ENCODE data around the gene MYADM. TPM values are rescaled to one million over a fixed set of nuclear protein-coding genes. Genes with fewer than 3 reads are reported as not detected.
A peak's percentile ranks its signal among the peaks of the same experiment; 100 is the strongest.

The MYADM gene
- polyA plus RNA-seq, 1 donor from 2014 or later, result 2.5 TPM

GRCh38 chr19:53878776-53879139 lies 11.1 kb downstream of the MYADM start:
- no peaks in the 10 kb centered on the region for H4K20me1 ChIP-seq (ENCODE audit: insufficient read depth)
- H3K9me3 ChIP-seq (ENCODE audit: low read length), result no peaks in the 10 kb centered on the region
- H2AFZ ChIP-seq (ENCODE audit: low read depth, low read length), result peak overlapping the region; percentile 72
- no peaks in the 10 kb centered on the region for H3K27me3 ChIP-seq (ENCODE audit: insufficient read depth, low read depth, low read length)
- H3K9ac ChIP-seq (ENCODE audit: low read length), result peak overlapping the region; percentile 66
- peak overlapping the region; percentile 74 for H3K4me3 ChIP-seq (ENCODE audit: low read length)
- TF ChIP-seq CTCF (IDR thresholded peaks at IDR 0.05; ENCODE audit: poor library complexity, severe bottlenecking) (no peak), TAF1 (IDR thresholded peaks at IDR 0.05; ENCODE audit: low read depth) (no peak), POLR2AphosphoS5 (IDR thresholded peaks at IDR 0.05) (no peak), SMC3 (conservative IDR thresholded peaks at IDR 0.05; ENCODE audit: poor library complexity) (no peak), EZH2 (IDR thresholded peaks at IDR 0.05; ENCODE audit: borderline replicate concordance, insufficient read depth, low read length, poor library complexity, severe bottlenecking) (no peak), EP300 (conservative IDR thresholded peaks at IDR 0.05; ENCODE audit: poor library complexity, severe bottlenecking) (no peak), MXI1 (conservative IDR thresholded peaks at IDR 0.05; ENCODE audit: poor library complexity, severe bottlenecking) (no peak), RAD21 (conservative IDR thresholded peaks at IDR 0.05) (no peak), REST (IDR thresholded peaks at IDR 0.05; ENCODE audit: borderline replicate concordance) (no peak)
- no peaks in the 10 kb centered on the region for H3K9me2 ChIP-seq (ENCODE audit: insufficient read depth, low read length)
- H3K79me2 ChIP-seq (replicated peaks; ENCODE audit: insufficient read depth, low read length), result no peaks in the 10 kb centered on the region
- no peaks in the 10 kb centered on the region for H3K36me3 ChIP-seq (ENCODE audit: insufficient read depth, low read length)
- peak overlapping the region; percentile 94 for H3K4me2 ChIP-seq (ENCODE audit: low read length)
- H3K27ac ChIP-seq (ENCODE audit: low read length), result peak overlapping the region; percentile 30
- H3F3A ChIP-seq (ENCODE audit: insufficient read depth, low read length, poor library complexity, severe bottlenecking), result no peaks in the 10 kb centered on the region

- peak overlapping the region; percentile 74 for H2AFZ ChIP-seq (ENCODE audit: low read depth, low read length)
- peak overlapping the region; percentile 66 for H3K9ac ChIP-seq (ENCODE audit: low read length)
- H3K36me3 ChIP-seq (ENCODE audit: insufficient read depth, low read length), result no peaks in the 10 kb centered on the region
- H4K20me1 ChIP-seq (ENCODE audit: insufficient read depth), result no peaks in the 10 kb centered on the region
- no peaks in the 10 kb centered on the region for H3K9me2 ChIP-seq (ENCODE audit: insufficient read depth, low read length)
- H3K27me3 ChIP-seq (ENCODE audit: insufficient read depth, low read depth, low read length), result no peaks in the 10 kb centered on the region
- peak overlapping the region; percentile 94 for H3K4me2 ChIP-seq (ENCODE audit: low read length)
- H3K27ac ChIP-seq (ENCODE audit: low read length), result peak overlapping the region; percentile 67
- peak overlapping the region; percentile 74 for H3K4me3 ChIP-seq (ENCODE audit: low read length)
- TF ChIP-seq POLR2AphosphoS5 (IDR thresholded peaks at IDR 0.05), result peak; percentile 56
- TF ChIP-seq SMC3 (conservative IDR thresholded peaks at IDR 0.05; ENCODE audit: poor library complexity), result no peak
- TF ChIP-seq RAD21 (conservative IDR thresholded peaks at IDR 0.05), result peak; percentile 16
- TF ChIP-seq REST (IDR thresholded peaks at IDR 0.05; ENCODE audit: borderline replicate concordance), result no peak
- TF ChIP-seq EP300 (conservative IDR thresholded peaks at IDR 0.05; ENCODE audit: poor library complexity, severe bottlenecking), result peak; percentile 52
- no peak for TF ChIP-seq EZH2 (IDR thresholded peaks at IDR 0.05; ENCODE audit: borderline replicate concordance, insufficient read depth, low read length, poor library complexity, severe bottlenecking)
- no peak for TF ChIP-seq TAF1 (IDR thresholded peaks at IDR 0.05; ENCODE audit: low read depth)
- TF ChIP-seq CTCF (IDR thresholded peaks at IDR 0.05; ENCODE audit: poor library complexity, severe bottlenecking), result no peak
- TF ChIP-seq MXI1 (conservative IDR thresholded peaks at IDR 0.05; ENCODE audit: poor library complexity, severe bottlenecking), result peak; percentile 66
- no peaks in the 10 kb centered on the region for H3K79me2 ChIP-seq (replicated peaks; ENCODE audit: insufficient read depth, low read length)
- no peaks in the 10 kb centered on the region for H3F3A ChIP-seq (ENCODE audit: insufficient read depth, low read length, poor library complexity, severe bottlenecking)
- H3K9me3 ChIP-seq (ENCODE audit: low read length), result no peaks in the 10 kb centered on the region
These were observed 11.7 kb downstream of the MYADM start for GRCh38 chr19:53879140-53880081.

Measured in neural cell (in vitro differentiated cells).